GM12891 (cell line): ENCODE data around the gene FAM83D.

Source experiments
- POLR2A ChIP-seq: IDR thresholded peaks from 2 replicates; pipeline ENCODE4 v1.6.1; 2011; ENCODE audit warnings: low read depth, low read length, control low read depth
- POLR2AphosphoS5 ChIP-seq: IDR thresholded peaks from 2 replicates; pipeline ENCODE4 v1.6.1; 2011; ENCODE audit warnings: low read depth, low read length, control low read depth
- POU2F2 ChIP-seq: IDR thresholded peaks from 2 replicates; pipeline ENCODE4 v1.6.1; 2011; ENCODE audit warnings: low read depth, mild to moderate bottlenecking, control low read depth, low read length, moderate library complexity
- TAF1 ChIP-seq: IDR thresholded peaks from 2 replicates; pipeline ENCODE4 v1.6.1; 2011; ENCODE audit warnings: low read depth, low read length, control low read depth

- TF ChIP-seq TAF1 (no peak), POLR2A (no peak), POLR2AphosphoS5 (no peak), POU2F2 (no peak)
Observed at GRCh38 chr20:38893056-38893564, 33.1 kb upstream of the FAM83D start.
